Endothelial cell of umbilical vein (primary cell): Measurements from ENCODE around the gene SSBP3. TPM values are rescaled to one million over a fixed set of nuclear protein-coding genes. Genes with fewer than 3 reads are reported as not detected.

Experiments
- BruUV-seq: library from RNA; stranded (reverse); fragments of 400-500 nt; replicated peaks from 2 replicates; lab custom pipeline; 2021; lab: Mats Ljungman, UMichigan
- CTCF ChIA-PET: fragments of 300-600, 350-600 bp; sonication (Branson Sonifier 250); formaldehyde crosslinking; loops from one replicate; lab custom pipeline; 2021; ENCODE audit warnings: antibody characterized with exemption, inconsistent platforms; lab: Charles Lee
- POLR2A ChIA-PET: fragments of 300-600, 350-600 bp; sonication (Branson Sonifier 250); formaldehyde crosslinking; loops from one replicate; lab custom pipeline; 2021; ENCODE audit warnings: antibody characterized with exemption, inconsistent platforms; lab: Charles Lee
- DNase-seq: peaks from one replicate; pipeline ENCODE4 v3.0.0-alpha.2; 2011; ENCODE audit warnings: low read depth, low spot score
- FAIRE-seq: peaks from 2 replicates; lab custom pipeline; 2011; peaks lifted over from hg19 to GRCh38; lab: Jason Lieb, UNC
- H2AFZ ChIP-seq: 2 replicates; pipeline ENCODE4 v1.6.0; 2012; ENCODE audit warnings: low read depth, low read length, control low read depth, inconsistent platforms
- H3K27ac ChIP-seq: 2 replicates; pipeline ENCODE4 v1.5.1; 2011; ENCODE audit warnings: low read depth, mild to moderate bottlenecking, control low read depth, low read length, moderate library complexity; ENCODE audit not compliant: insufficient read depth
- H3K27me3 ChIP-seq, 2 experiments: 2 replicates each; pipeline versions ENCODE4 v1.6.0 to v1.6.1; 2011; ENCODE audit warnings: low read length in 2 of 2, mixed read lengths in 1 of 2; ENCODE audit not compliant: control insufficient read depth in 2 of 2, insufficient read depth in 2 of 2
- H3K36me3 ChIP-seq, 2 experiments: 2 replicates in 1 of 2; 3 replicates in 1 of 2; pipeline ENCODE4 v1.5.1; 2011; ENCODE audit warnings: low read length in 2 of 2, mild to moderate bottlenecking in 1 of 2, moderate library complexity in 1 of 2; ENCODE audit not compliant: control insufficient read depth in 2 of 2, insufficient read depth in 2 of 2; ENCODE audit errors: extremely low read depth in 1 of 2
- H3K4me1 ChIP-seq: 3 replicates; pipeline ENCODE4 v1.5.1; 2011; ENCODE audit warnings: mild to moderate bottlenecking, low read length; ENCODE audit not compliant: control insufficient read depth, insufficient read depth; ENCODE audit errors: extremely low read depth
- H3K4me2 ChIP-seq: 2 replicates; pipeline ENCODE4 v1.6.1; 2011; ENCODE audit warnings: low read length, control low read depth, mixed read lengths; ENCODE audit not compliant: insufficient read depth
- H3K4me3 ChIP-seq, 3 experiments: fragments of 200-600 bp in 1 of 3; sonication (generic), shearing (Covaris generic) in 1 of 3; replicated peaks in 1 of 3; 2 replicates each; pipeline ENCODE4 v1.5.1; 2011 to 2016; ENCODE audit warnings: control low read depth in 3 of 3, low read length in 3 of 3, mild to moderate bottlenecking in 2 of 3, inconsistent platforms in 1 of 3, low read depth in 1 of 3, moderate library complexity in 1 of 3; ENCODE audit not compliant: insufficient read depth in 1 of 3
- H3K79me2 ChIP-seq: 2 replicates; pipeline ENCODE4 v1.6.0; 2012; ENCODE audit warnings: low read length, inconsistent platforms; ENCODE audit not compliant: control insufficient read depth, insufficient read depth
- H3K9ac ChIP-seq: replicated peaks from 2 replicates; pipeline ENCODE3; 2011; ENCODE audit warnings: low read length, control low read depth; ENCODE audit not compliant: insufficient read depth; ENCODE audit errors: extremely low read depth
- H3K9me1 ChIP-seq: replicated peaks from 3 replicates; pipeline ENCODE4 v1.6.0; 2011; ENCODE audit warnings: mild to moderate bottlenecking, low read length; ENCODE audit not compliant: control insufficient read depth, insufficient read depth; ENCODE audit errors: extremely low read depth
- H3K9me3 ChIP-seq: replicated peaks from 2 replicates; pipeline ENCODE4 v1.5.1; 2012; ENCODE audit warnings: low read length, inconsistent platforms; ENCODE audit not compliant: control insufficient read depth, insufficient read depth
- H4K20me1 ChIP-seq: replicated peaks from 2 replicates; pipeline ENCODE3; 2011; ENCODE audit warnings: mild to moderate bottlenecking, low read length; ENCODE audit not compliant: control insufficient read depth, insufficient read depth; ENCODE audit errors: extremely low read depth
- CTCF ChIP-seq, 2 donors: IDR thresholded peaks; 1 replicate in 1 of 2; 2 replicates in 1 of 2; pipeline ENCODE4 v1.5.1; 2011; ENCODE audit warnings: low read length in 2 of 2, mild to moderate bottlenecking in 2 of 2, moderate library complexity in 2 of 2, control low read depth in 1 of 2, inconsistent platforms in 1 of 2, low read depth in 1 of 2; ENCODE audit not compliant: insufficient read depth in 1 of 2; ENCODE audit errors: extremely low read depth in 1 of 2
- EZH2 ChIP-seq: IDR thresholded peaks from 2 replicates; pipeline ENCODE4 v1.6.1; 2012; ENCODE audit warnings: borderline replicate concordance, low read depth, mild to moderate bottlenecking, moderate library complexity, low read length, inconsistent platforms; ENCODE audit not compliant: severe bottlenecking
- FOS ChIP-seq: IDR thresholded peaks from 2 replicates; pipeline ENCODE4 v1.6.1; 2011; ENCODE audit warnings: mild to moderate bottlenecking, low read length, moderate library complexity, borderline replicate concordance; ENCODE audit not compliant: insufficient read depth
- GATA2 ChIP-seq: IDR thresholded peaks from 2 replicates; pipeline ENCODE4 v1.7.0; 2011; ENCODE audit warnings: low read depth, mild to moderate bottlenecking, moderate library complexity, mixed read lengths, low read length; ENCODE audit not compliant: insufficient read length, insufficient read depth
- JUN ChIP-seq: IDR thresholded peaks from 2 replicates; pipeline ENCODE4 v1.6.1; 2011; ENCODE audit warnings: borderline replicate concordance, low read depth; ENCODE audit not compliant: insufficient read length, insufficient read depth
- MAX ChIP-seq: IDR thresholded peaks from 2 replicates; pipeline ENCODE4 v1.6.1; 2011; ENCODE audit not compliant: insufficient read depth, insufficient read length
- MYC ChIP-seq: IDR thresholded peaks from one replicate; pipeline ENCODE4 v1.6.1; 2011; ENCODE audit warnings: mild to moderate bottlenecking, low read depth, low read length
- POLR2A ChIP-seq: IDR thresholded peaks from 2 replicates; pipeline ENCODE4 v1.6.1; 2012; ENCODE audit warnings: low read depth, mild to moderate bottlenecking, control low read depth, low read length
- POLR2AphosphoS5 ChIP-seq: IDR thresholded peaks from 2 replicates; pipeline ENCODE4 v1.6.1; 2012; ENCODE audit warnings: low read depth, mild to moderate bottlenecking, control low read depth, low read length, moderate library complexity; ENCODE audit not compliant: insufficient read depth
- dilution Hi-C: fragments of 300-500 bp; cut with MboI; formaldehyde crosslinking; loops from one replicate; pipeline ENCODE4 v1.15.0; 2019; ENCODE audit warnings: low sequenced_read_pairs; ENCODE audit not compliant: extremely low pct_ligation_motif_present
- intact Hi-C: fragments of 100-400 bp; cut with micrococcal nuclease; formaldehyde crosslinking; loops from one replicate; pipeline ENCODE4 v1.10.0; 2022
- polyA plus RNA-seq, 4 experiments: library from polyadenylated mRNA; depleted of rRNA in 3 of 4; stranded (reverse) in 3 of 4; unstranded in 1 of 4; fragments of >200 nt; gene quantifications; 2 replicates each; pipeline versions ENCODE4 v1.2.1 to v1.2.3, GENCODE V29; 2011 to 2012; ENCODE audit warnings: missing spikeins in 1 of 4
- total RNA-seq: library from RNA; stranded (reverse); gene quantifications from 2 replicates; pipeline ENCODE4 v1.2.3, GENCODE V29; 2021

The SSBP3 gene
- total and polyA plus RNA-seq, 2 donors (not counting 3 experiments of a cell fraction or from before 2014, with no cell fraction given) = 44.9 to 59.4 TPM

- H3K27ac ChIP-seq = no peak overlapping the region
Measured at GRCh38 chr1:54274881-54275280, 131.3 kb downstream of the SSBP3 start.

More at GRCh38 chr1:54274881-54275280, 131.3 kb downstream of the SSBP3 start:
- BruUV-seq = no TSS peak
- Histone ChIP-seq H3K27me3 (no peaks in the 10 kb centered on the region), H3K9me3 (no peaks in the 10 kb centered on the region), H3K4me2 (no peak overlapping the region), H2AFZ (no peak overlapping the region), H4K20me1 (no peaks in the 10 kb centered on the region), H3K4me1 (peaks cover 19% of the 10 kb centered on the region), H3K36me3 (peaks cover 0 to 2% of the 10 kb centered on the region in 2 experiments), H3K9me1 (no peaks in the 10 kb centered on the region), H3K9ac (no peak overlapping the region), H3K4me3 (no peak overlapping the region), H3K79me2 (peaks cover 2% of the 10 kb centered on the region)
- DNase-seq = no peak
- TF ChIP-seq EZH2 = no peak
- TF ChIP-seq POLR2AphosphoS5 = no peak
- TF ChIP-seq POLR2A = no peak
- no peak for TF ChIP-seq MYC
- no peak for TF ChIP-seq MAX
- no peak for TF ChIP-seq GATA2
- no peak for TF ChIP-seq JUN
- TF ChIP-seq FOS = no peak
- TF ChIP-seq CTCF (IDR thresholded peaks at IDR 0.05; ENCODE audit: extremely low read depth in 1 of 2, insufficient read depth in 1 of 2, low read depth in 1 of 2, low read length in 2 of 2) = no peak
- ChIA-PET POLR2A (no interaction called here), CTCF (interaction anchor here (0.7 to 3.8 kb wide), 18 partner anchors 8 to 414 kb away, joined by 3 to 22 read pairs (median 4); partner anchors contain the start of genes CYB5RL and MRPL37)
- intact Hi-C loops = loop anchor here (10.0 kb wide), 1 partner anchor 130 kb away; the partner anchor contains the start of gene SSBP3
- dilution Hi-C loops = no loop called here
- no peak for FAIRE-seq
